ENCODE measurements around the gene MALSU1. TPM values are rescaled to one million over a fixed set of nuclear protein-coding genes. Genes with fewer than 3 reads are reported as not detected.

MALSU1 gene
- total RNA-seq, 4 donors from 2014 or later, result 42.4 to 70.6 (median 47.2) TPM

DNA sequence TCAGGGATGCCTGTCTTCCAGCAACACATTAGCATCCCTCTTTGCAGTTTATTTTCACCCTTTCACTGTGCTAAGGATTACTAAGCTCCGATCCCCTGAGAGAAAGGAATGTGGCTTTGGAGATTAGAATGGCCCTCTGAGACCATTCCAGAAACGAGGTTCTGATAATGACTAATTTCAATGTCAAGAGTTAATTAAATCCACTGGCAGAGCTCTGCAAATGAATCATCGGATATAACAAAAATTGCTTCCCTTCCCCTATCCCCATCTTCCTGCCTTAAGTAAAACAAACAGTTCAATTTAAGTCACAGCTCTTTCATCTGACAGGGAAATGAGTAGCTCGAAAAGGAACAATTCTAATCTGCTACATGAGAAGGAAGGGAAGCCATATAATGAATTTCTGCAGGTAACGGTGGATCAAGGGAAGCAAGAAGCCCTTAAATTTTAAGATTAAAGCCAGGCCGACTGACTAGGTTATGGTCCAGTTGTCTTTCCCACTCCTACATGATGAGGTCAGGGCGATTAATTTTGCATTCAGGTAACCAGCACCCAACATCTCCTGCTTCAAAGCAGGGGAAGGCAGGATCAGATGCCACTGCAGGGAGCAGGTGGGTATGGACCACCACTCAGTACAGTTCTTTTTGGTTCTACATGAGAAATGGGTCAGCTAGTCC, 50.5 kb downstream of the MALSU1 start:
- ATAC-seq (ENCODE audit: low FRiP score), result no peak
- TF ChIP-seq, protein P1, sequence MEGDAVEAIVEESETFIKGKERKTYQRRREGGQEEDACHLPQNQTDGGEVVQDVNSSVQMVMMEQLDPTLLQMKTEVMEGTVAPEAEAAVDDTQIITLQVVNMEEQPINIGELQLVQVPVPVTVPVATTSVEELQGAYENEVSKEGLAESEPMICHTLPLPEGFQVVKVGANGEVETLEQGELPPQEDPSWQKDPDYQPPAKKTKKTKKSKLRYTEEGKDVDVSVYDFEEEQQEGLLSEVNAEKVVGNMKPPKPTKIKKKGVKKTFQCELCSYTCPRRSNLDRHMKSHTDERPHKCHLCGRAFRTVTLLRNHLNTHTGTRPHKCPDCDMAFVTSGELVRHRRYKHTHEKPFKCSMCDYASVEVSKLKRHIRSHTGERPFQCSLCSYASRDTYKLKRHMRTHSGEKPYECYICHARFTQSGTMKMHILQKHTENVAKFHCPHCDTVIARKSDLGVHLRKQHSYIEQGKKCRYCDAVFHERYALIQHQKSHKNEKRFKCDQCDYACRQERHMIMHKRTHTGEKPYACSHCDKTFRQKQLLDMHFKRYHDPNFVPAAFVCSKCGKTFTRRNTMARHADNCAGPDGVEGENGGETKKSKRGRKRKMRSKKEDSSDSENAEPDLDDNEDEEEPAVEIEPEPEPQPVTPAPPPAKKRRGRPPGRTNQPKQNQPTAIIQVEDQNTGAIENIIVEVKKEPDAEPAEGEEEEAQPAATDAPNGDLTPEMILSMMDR (IDR thresholded peaks at IDR 0.05), result no peak
- no peak for DNase-seq (ENCODE audit: low spot score)

- no peak for DNase-seq (ENCODE audit: low spot score)
- no peak for ATAC-seq (ENCODE audit: low FRiP score)
- TF ChIP-seq, protein P1 (IDR thresholded peaks at IDR 0.05), result no peak
Measured at GRCh38 chr7:23350466-23350865, 51.3 kb downstream of the MALSU1 start.

DNA sequence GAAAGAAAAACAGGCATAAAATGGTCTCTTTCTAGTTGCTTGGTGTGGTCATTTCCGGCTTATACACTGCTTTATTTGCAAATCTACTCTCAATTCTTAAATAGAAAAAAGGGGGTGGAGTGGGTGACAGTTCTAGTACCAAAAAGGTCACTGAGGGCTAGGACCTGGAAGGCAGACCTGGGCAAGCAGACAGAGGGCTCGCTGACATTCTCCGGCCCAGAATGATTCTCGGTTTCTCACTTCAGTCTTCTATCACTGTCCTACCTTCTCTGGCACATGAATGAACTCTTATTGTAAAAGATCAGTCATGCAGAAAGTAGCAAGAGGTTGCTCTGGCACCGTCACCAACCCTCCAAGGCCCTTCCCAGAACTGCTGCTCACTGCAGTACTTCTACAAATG, 54.0 kb downstream of the MALSU1 start:
- DNase-seq (ENCODE audit: low spot score) (no peak), ATAC-seq (ENCODE audit: low FRiP score) (no peak)
- TF ChIP-seq, protein P1 (IDR thresholded peaks at IDR 0.05), result no peak

- ATAC-seq (ENCODE audit: low FRiP score) (no peak), DNase-seq (ENCODE audit: low spot score) (no peak)
- TF ChIP-seq, protein P1 (IDR thresholded peaks at IDR 0.05), result no peak
Measured at GRCh38 chr7:23356168-23356567, 57.0 kb downstream of the MALSU1 start.

- ATAC-seq (ENCODE audit: low FRiP score) (no peak), DNase-seq (ENCODE audit: low spot score) (no peak)
- TF ChIP-seq, protein P1 (IDR thresholded peaks at IDR 0.05), result no peak
Measured at GRCh38 chr7:23356726-23357125, 57.6 kb downstream of the MALSU1 start.

GRCh38 chr7:23357190-23358093, 58.3 kb downstream of the MALSU1 start:
- ATAC-seq (ENCODE audit: low FRiP score) (no peak), DNase-seq (ENCODE audit: low spot score) (no peak)
- TF ChIP-seq, protein P1 (IDR thresholded peaks at IDR 0.05), result no peak
